Measurements from ENCODE around the gene RGS1. TPM values are rescaled to one million over a fixed set of nuclear protein-coding genes. Genes with fewer than 3 reads are reported as not detected.

RGS1 gene
- total RNA-seq, 1 experiment from 2014 or later = not detected

GRCh38 chr1:192595299-192595698 is 19.7 kb downstream of the RGS1 start:
- no peak for DNase-seq (ENCODE audit: low read depth, low spot score)
- Histone ChIP-seq H3K9me2 (ENCODE audit: insufficient read depth) (no peaks in the 10 kb centered on the region), H3K4me3 (replicated peaks in 1 of 2; ENCODE audit: low read depth in 1 of 2, low read length in 2 of 2) (no peak overlapping the region), H3K4me1 (ENCODE audit: control insufficient read depth in 1 of 2, insufficient read depth in 2 of 2, low read length in 2 of 2) (no peaks in the 10 kb centered on the region), H3K27ac (ENCODE audit: low read depth, low read length) (no peak overlapping the region), H3K9me3 (ENCODE audit: control insufficient read depth in 1 of 2, insufficient read depth in 1 of 2, low read depth in 1 of 2, low read length in 2 of 2) (no peaks in the 10 kb centered on the region), H3K9ac (ENCODE audit: low read length) (no peak overlapping the region), H3K4me2 (ENCODE audit: low read length) (no peak overlapping the region), H3K79me2 (ENCODE audit: insufficient read depth, low read length) (no peaks in the 10 kb centered on the region), H4K20me1 (ENCODE audit: insufficient read depth) (no peaks in the 10 kb centered on the region), H2AFZ (ENCODE audit: low read depth, low read length, poor library complexity, severe bottlenecking) (no peak overlapping the region), H3K27me3 (ENCODE audit: insufficient read depth, low read length) (no peaks in the 10 kb centered on the region), H3K36me3 (ENCODE audit: control insufficient read depth in 1 of 2, insufficient read depth in 2 of 2, low read length in 2 of 2) (no peaks in the 10 kb centered on the region)
- TF ChIP-seq ELF1 (IDR thresholded peaks at IDR 0.05; ENCODE audit: borderline replicate concordance, low read depth) (no peak), POLR2AphosphoS5 (IDR thresholded peaks at IDR 0.05; ENCODE audit: low read depth, low read length) (no peak), CEBPB (IDR thresholded peaks at IDR 0.05; ENCODE audit: low read depth) (no peak), ZNF274 (IDR thresholded peaks at IDR 0.05; ENCODE audit: low read depth, low read length) (no peak), ZBTB33 (IDR thresholded peaks at IDR 0.05; ENCODE audit: extremely low read depth, insufficient replicate concordance, low read length) (no peak), ATF3 (IDR thresholded peaks at IDR 0.05) (no peak), ZFX (IDR thresholded peaks at IDR 0.05) (no peak), MAX (IDR thresholded peaks at IDR 0.05) (no peak), EGR1 (IDR thresholded peaks at IDR 0.05; ENCODE audit: low read depth) (no peak)
- BruUV-seq (replicated peaks) = no TSS peak
- ChIA-PET POLR2A (no interaction called here), RAD21 (ENCODE audit: low non-redundant PET in 1 of 2, low total read pairs in 2 of 2, uncharacterized antibody in 2 of 2, unreplicated experiment in 2 of 2) (no interaction called here), CTCF (no interaction called here)
- ATAC-seq = no peak
- intact Hi-C loops (cut with micrococcal nuclease) = no loop called here

Measured in HCT116 (cell line).